Activated CD8-positive, alpha-beta memory T cell treated with anti-CD3 and anti-CD28 coated beads for 4 hours (primary cell): ENCODE measurements around the gene APOC3.
"Not testable (repeated sequence)": the region's sequence is repeated elsewhere in the genome, so short reads cannot be mapped to it uniquely, and the experiment has no call there.

Source experiments
- DNase-seq, 2 donors: peaks; one replicate each; pipeline ENCODE4 v3.0.0-alpha.2; 2020; ENCODE audit warnings: low read depth in 2 of 2

Gene APOC3

GRCh38 chr11:116830184-116830912 lies 641 bp downstream of the APOC3 start:
- no peak for DNase-seq

- no peak for DNase-seq
Observed at GRCh38 chr11:116831790-116832349, 2.2 kb downstream of the APOC3 start.

- DNase-seq: no peak
Observed at GRCh38 chr11:116832350-116833290, 2.9 kb downstream of the APOC3 start.

GRCh38 chr11:116833491-116833815 lies 3.7 kb downstream of the APOC3 start:
- DNase-seq: no peak

- no peak for DNase-seq
Observed at GRCh38 chr11:116833816-116834534, 4.3 kb downstream of the APOC3 start.

- DNase-seq: not testable (repeated sequence)
Observed at GRCh38 chr11:116834535-116835041, 4.9 kb downstream of the APOC3 start.

GRCh38 chr11:116835042-116835772 lies 5.5 kb downstream of the APOC3 start:
- no peak for DNase-seq

- DNase-seq: peak; percentile 49 to 56
Observed at GRCh38 chr11:116835791-116836631, 6.3 kb downstream of the APOC3 start.

GRCh38 chr11:116836632-116836991 lies 6.9 kb downstream of the APOC3 start:
- no peak for DNase-seq

GRCh38 chr11:116837231-116838091 lies 7.8 kb downstream of the APOC3 start, which contains the start of gene APOA1:
Gene APOA1, minus strand, starts transcription at chr11:116837622. Its CDS starts 235 bp downstream, at chr11:116837387.
- DNase-seq: no peak

- DNase-seq: no peak
Observed at GRCh38 chr11:116838321-116839084, 8.8 kb downstream of the APOC3 start.

GRCh38 chr11:116840224-116840745 lies 10.6 kb downstream of the APOC3 start:
- no peak for DNase-seq

- DNase-seq: no peak
Observed at GRCh38 chr11:116840746-116841296, 11.1 kb downstream of the APOC3 start.

GRCh38 chr11:116842117-116842516 lies 12.4 kb downstream of the APOC3 start:
- no peak for DNase-seq

- DNase-seq: no peak
Observed at GRCh38 chr11:116842909-116843308, 13.2 kb downstream of the APOC3 start.

- no peak for DNase-seq
Observed at GRCh38 chr11:116843661-116844060, 14.0 kb downstream of the APOC3 start.

- no peak for DNase-seq
Observed at GRCh38 chr11:116844722-116845121, 15.0 kb downstream of the APOC3 start.

- no peak for DNase-seq
Observed at GRCh38 chr11:116847612-116848011, 17.9 kb downstream of the APOC3 start.
